HFFc6 (cell line): ENCODE measurements around the gene AK2. TPM values are rescaled to one million over a fixed set of nuclear protein-coding genes. Genes with fewer than 3 reads are reported as not detected.
"Not testable (repeated sequence)": the region's sequence is repeated elsewhere in the genome, so short reads cannot be mapped to it uniquely, and the experiment has no call there.

Experiments
- DNase-seq: peaks from one replicate; pipeline ENCODE4 v3.0.0-alpha.2; 2018
- H3K27ac Mint-ChIP-seq: 2 replicates; pipeline ENCODE4 v1.8.0; 2020; ENCODE audit warnings: mild to moderate bottlenecking, mixed read lengths
- H3K27me3 Mint-ChIP-seq: 2 replicates; pipeline ENCODE4 v1.8.0; 2021; ENCODE audit warnings: mild to moderate bottlenecking, moderate library complexity, mixed read lengths; ENCODE audit not compliant: insufficient read depth
- H3K36me3 Mint-ChIP-seq: 2 replicates; pipeline ENCODE4 v1.8.0; 2021; ENCODE audit warnings: low read depth, mixed read lengths
- H3K4me1 Mint-ChIP-seq: 2 replicates; pipeline ENCODE4 v1.8.0; 2020; ENCODE audit warnings: low read depth, mixed read lengths
- H3K4me3 Mint-ChIP-seq: 2 replicates; pipeline ENCODE4 v1.8.0; 2020; ENCODE audit warnings: mild to moderate bottlenecking, moderate library complexity, mixed read lengths
- H3K9me3 Mint-ChIP-seq: 2 replicates; pipeline ENCODE4 v1.8.0; 2020; ENCODE audit warnings: mild to moderate bottlenecking, mixed read lengths
- total RNA-seq, 6 experiments: library from RNA; stranded (reverse); fragmentation: NEBNext Ultra II Directional; extraction: Animal tissue kit (Norgen Biotek cat#: 25700); gene quantifications; 2 replicates in 1 of 6; 3 replicates in 5 of 6; pipeline ENCODE4 v1.2.3, GENCODE V29; 2021
- TF ChIP-seq, protein P1 (sequence below): fragments of 200-600 bp; sonication (generic); IDR thresholded peaks from 2 replicates; pipeline ENCODE4 v1.5.0; 2021; ENCODE audit warnings: antibody characterized with exemption, mild to moderate bottlenecking

Gene AK2
- total RNA-seq, 6 experiments from 2014 or later = 160 to 173 (median 168) TPM

DNA sequence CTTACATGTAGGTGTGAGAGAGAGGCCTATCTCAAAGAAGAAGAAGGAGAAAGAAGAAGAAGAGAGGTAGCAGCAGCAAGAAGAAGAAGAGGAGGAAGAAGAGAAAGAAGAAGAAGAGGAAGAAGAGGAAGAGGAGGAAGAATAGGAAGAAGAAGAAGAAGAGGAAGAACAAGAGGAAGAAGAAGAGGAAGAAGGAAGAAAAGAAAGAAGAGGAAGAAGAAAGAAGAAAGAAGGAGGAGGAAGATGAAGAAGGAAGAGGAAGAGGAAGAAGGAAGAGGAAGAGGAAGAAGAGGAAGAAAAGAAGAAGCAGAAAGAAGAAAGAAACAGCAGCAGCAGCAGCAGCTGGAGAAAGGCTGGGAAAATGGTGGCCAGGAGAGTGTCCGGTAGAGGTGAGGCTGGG lies 33.9 kb upstream of the AK2 start:
- H3K9me3 Mint-ChIP-seq = peaks cover 10% of the 10 kb centered on the region
- H3K4me1 Mint-ChIP-seq = peaks cover 13% of the 10 kb centered on the region
- TF ChIP-seq, protein P1, sequence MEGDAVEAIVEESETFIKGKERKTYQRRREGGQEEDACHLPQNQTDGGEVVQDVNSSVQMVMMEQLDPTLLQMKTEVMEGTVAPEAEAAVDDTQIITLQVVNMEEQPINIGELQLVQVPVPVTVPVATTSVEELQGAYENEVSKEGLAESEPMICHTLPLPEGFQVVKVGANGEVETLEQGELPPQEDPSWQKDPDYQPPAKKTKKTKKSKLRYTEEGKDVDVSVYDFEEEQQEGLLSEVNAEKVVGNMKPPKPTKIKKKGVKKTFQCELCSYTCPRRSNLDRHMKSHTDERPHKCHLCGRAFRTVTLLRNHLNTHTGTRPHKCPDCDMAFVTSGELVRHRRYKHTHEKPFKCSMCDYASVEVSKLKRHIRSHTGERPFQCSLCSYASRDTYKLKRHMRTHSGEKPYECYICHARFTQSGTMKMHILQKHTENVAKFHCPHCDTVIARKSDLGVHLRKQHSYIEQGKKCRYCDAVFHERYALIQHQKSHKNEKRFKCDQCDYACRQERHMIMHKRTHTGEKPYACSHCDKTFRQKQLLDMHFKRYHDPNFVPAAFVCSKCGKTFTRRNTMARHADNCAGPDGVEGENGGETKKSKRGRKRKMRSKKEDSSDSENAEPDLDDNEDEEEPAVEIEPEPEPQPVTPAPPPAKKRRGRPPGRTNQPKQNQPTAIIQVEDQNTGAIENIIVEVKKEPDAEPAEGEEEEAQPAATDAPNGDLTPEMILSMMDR = no peak
- H3K27me3 Mint-ChIP-seq = peaks cover 2% of the 10 kb centered on the region
- no peak overlapping the region for H3K27ac Mint-ChIP-seq
- H3K36me3 Mint-ChIP-seq = peaks cover 6% of the 10 kb centered on the region
- DNase-seq = no peak
- H3K4me3 Mint-ChIP-seq = no peak overlapping the region

DNA sequence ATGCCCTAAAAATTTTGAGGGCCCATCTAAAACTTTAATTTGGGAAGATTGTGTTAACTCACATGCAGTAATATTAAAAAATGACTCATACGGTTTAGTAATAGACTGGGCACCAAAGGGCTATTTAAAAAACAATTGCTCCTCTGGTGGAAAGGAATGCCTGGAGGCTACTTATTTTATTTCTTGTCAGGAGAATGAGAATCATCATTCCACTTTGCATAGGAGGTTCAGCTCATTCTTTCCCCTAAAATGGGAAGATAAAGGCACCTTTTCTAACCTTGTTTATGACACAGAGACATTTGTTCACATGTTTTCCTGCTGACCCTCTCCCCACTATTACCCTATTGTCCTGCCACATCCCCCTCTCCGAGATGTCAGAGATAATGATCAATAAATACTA lies 31.4 kb upstream of the AK2 start:
- Mint-ChIP-seq H3K36me3 (peaks cover 26% of the 10 kb centered on the region), H3K4me1 (peaks cover 13% of the 10 kb centered on the region), H3K9me3 (peaks cover 35% of the 10 kb centered on the region)
- not testable (repeated sequence) for H3K27me3 Mint-ChIP-seq, H3K27ac Mint-ChIP-seq, H3K4me3 Mint-ChIP-seq
- peak; percentile 46 for DNase-seq

DNA sequence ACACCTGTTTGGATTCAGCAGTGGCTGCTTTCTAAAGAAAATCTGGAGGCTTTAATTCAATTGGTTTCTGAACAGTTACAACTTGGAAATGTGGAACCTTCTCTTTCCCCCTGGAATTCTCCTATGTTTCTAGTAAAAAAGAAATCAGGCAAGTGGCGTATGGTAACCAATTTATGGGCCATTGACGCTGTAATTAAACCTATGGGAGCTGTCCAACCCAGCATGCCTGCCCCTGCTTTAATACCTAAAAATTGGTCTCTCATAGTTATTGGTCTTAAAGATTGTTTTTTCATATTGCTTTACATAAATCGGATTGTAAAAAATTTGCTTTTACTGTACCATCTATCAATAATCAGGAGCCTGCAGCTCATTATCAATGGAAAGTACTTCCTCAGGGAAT lies 29.8 kb upstream of the AK2 start:
- DNase-seq, H3K27me3 Mint-ChIP-seq, H3K4me3 Mint-ChIP-seq, H3K27ac Mint-ChIP-seq: not testable (repeated sequence)
- peaks cover 48% of the 10 kb centered on the region for H3K9me3 Mint-ChIP-seq
- peaks cover 13% of the 10 kb centered on the region for H3K4me1 Mint-ChIP-seq
- H3K36me3 Mint-ChIP-seq = peaks cover 39% of the 10 kb centered on the region

DNA sequence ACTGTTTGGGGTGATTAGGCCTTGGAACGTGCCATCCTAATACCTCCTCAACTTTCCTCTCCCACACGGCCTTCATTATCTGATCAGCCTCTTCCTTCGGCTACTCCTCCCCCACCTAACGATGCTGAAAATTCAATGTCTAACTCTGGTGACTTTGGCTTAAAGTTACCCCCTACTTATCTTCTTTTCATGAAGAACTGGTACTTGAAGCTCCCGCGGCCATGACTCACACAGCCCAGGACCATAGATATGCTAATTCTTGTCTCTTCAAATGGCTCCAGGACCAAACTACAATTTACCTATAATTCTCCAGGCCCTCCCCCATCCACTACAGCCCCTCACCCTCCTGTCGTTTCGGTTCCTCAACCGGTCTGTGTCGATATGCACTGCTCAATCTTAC lies 28.6 kb upstream of the AK2 start:
- H3K27ac Mint-ChIP-seq = no peak overlapping the region
- DNase-seq = no peak
- H3K27me3 Mint-ChIP-seq = peaks cover 2% of the 10 kb centered on the region
- no peak overlapping the region for H3K4me3 Mint-ChIP-seq
- H3K4me1 Mint-ChIP-seq = peaks cover 23% of the 10 kb centered on the region
- TF ChIP-seq, protein P1 = no peak
- H3K36me3 Mint-ChIP-seq = peaks cover 39% of the 10 kb centered on the region
- H3K9me3 Mint-ChIP-seq = peaks cover 48% of the 10 kb centered on the region

DNA sequence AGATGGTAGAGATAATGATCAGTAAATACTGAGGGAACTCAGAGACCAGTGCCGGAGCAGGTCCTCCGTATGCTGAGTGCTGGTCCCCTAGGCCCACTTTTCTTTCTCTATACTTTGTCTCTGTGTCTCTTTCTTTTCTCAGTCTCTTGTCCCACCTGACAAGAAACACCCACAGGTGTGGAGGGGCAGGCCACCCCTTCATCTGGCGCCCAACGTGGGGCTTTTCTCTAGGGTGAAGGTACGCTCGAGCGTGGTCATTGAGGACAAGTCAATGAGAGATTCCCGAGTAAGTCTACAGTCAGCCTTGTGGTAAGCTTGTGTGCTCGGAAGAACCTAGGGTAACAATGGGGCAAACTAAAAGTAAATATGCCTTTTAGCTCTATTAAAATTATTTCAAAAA lies 27.6 kb upstream of the AK2 start:
- H3K27ac Mint-ChIP-seq, DNase-seq, H3K27me3 Mint-ChIP-seq, H3K4me3 Mint-ChIP-seq: not testable (repeated sequence)
- Mint-ChIP-seq H3K9me3 (peaks cover 48% of the 10 kb centered on the region), H3K36me3 (peaks cover 39% of the 10 kb centered on the region), H3K4me1 (peaks cover 24% of the 10 kb centered on the region)

DNA sequence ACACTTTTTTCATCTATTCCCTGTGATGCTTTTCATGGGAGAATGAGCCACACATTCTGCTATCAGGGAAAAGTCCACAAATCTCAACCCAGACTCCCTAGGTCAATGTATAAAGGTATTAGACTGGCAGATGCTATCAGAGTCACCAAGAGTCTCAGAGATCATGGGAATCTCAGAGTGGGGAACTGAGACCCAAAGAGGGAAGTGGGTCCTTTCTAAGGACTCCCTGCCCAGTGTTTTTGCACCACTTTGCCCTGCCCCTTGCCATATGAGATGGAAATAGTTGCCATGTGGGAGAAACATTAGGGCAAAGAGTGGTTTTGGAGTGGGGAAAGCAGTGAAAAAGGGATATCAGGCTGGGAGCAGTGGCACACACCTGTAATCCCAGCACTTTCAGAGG lies 25.2 kb upstream of the AK2 start:
- Mint-ChIP-seq H3K27ac (no peak overlapping the region), H3K9me3 (peaks cover 43% of the 10 kb centered on the region), H3K27me3 (peaks cover 2% of the 10 kb centered on the region; the same call in 1 of the 2 replicates), H3K36me3 (peaks cover 39% of the 10 kb centered on the region), H3K4me1 (peaks cover 11% of the 10 kb centered on the region; the same call in 1 of the 2 replicates), H3K4me3 (no peak overlapping the region)
- no peak for DNase-seq
- TF ChIP-seq, protein P1 = no peak

DNA sequence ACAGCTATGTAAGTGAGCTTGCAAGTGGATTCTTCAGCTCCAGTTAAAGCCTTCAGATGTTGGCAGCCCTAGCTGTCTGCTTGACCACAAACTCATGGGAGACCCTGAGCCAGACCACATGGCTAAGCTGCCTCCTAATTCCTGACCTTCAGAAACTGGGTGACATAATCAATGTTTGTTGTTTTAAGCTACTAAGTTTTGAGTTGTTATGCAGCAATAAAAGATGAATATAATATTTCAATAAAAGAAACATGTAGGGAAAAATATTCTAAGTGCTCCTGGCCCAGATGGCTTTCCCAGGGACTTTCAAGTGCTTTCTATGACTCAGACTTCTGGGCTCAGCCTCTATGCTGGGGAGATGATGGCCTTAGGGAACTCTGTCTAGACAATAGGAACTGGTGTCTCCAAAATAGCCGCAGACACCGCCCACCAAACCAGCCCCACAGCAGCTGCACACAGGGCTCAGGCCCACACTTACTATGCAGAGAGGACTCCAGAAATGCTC lies 23.9 kb upstream of the AK2 start:
- Mint-ChIP-seq H3K4me1 (peaks cover 12% of the 10 kb centered on the region), H3K27me3 (peaks cover 2% of the 10 kb centered on the region), H3K36me3 (peaks cover 33% of the 10 kb centered on the region), H3K27ac (no peak overlapping the region), H3K4me3 (no peak overlapping the region), H3K9me3 (peaks cover 38% of the 10 kb centered on the region)
- TF ChIP-seq, protein P1 = no peak
- DNase-seq = peak; percentile 79
